Activated CD8-positive, alpha-beta memory T cell treated with anti-CD3 and anti-CD28 coated beads, Interleukin-2, amount 10 ng/mL, durations not matched to agents 7 days and 5 days (primary cell): ENCODE results near the gene BICRA. TPM values are rescaled to one million over a fixed set of nuclear protein-coding genes. Genes with fewer than 3 reads are reported as not detected.
A peak's percentile ranks its signal among the peaks of the same experiment; 100 is the strongest.

Experiments
- ATAC-seq: fragments of 150-1000 bp; cut with Tn5 transposase; one replicate; pipeline ENCODE4 v1.10.0; 2021; ENCODE audit warnings: moderate library complexity
- CTCF ChIA-PET: fragments of 350-600 bp; sonication (Branson Sonifier 250); formaldehyde crosslinking; loops from one replicate; lab custom pipeline; 2021; ENCODE audit warnings: antibody characterized with exemption; lab: Charles Lee
- DNase-seq: peaks from one replicate; pipeline ENCODE4 v3.0.0-alpha.2; 2020
- H3K27ac Mint-ChIP-seq: one replicate; pipeline ENCODE4 v1.8.0; 2021; ENCODE audit warnings: mild to moderate bottlenecking, mixed read lengths
- H3K27me3 Mint-ChIP-seq: one replicate; pipeline ENCODE4 v1.8.0; 2021; ENCODE audit warnings: mixed read lengths
- H3K36me3 Mint-ChIP-seq: one replicate; pipeline ENCODE4 v1.8.0; 2021; ENCODE audit warnings: mild to moderate bottlenecking, mixed read lengths
- H3K4me1 Mint-ChIP-seq: one replicate; pipeline ENCODE4 v1.8.0; 2021; ENCODE audit warnings: mixed read lengths
- H3K4me3 Mint-ChIP-seq: one replicate; pipeline ENCODE4 v1.8.0; 2021; ENCODE audit warnings: mild to moderate bottlenecking, moderate library complexity, mixed read lengths
- H3K9me3 Mint-ChIP-seq: one replicate; pipeline ENCODE4 v1.8.0; 2022; ENCODE audit warnings: low read depth, mixed read lengths
- total RNA-seq, 2 experiments: library from RNA; stranded (reverse); gene quantifications; one replicate each; pipeline ENCODE4 v1.2.3, GENCODE V29; 2021

Gene BICRA
- total RNA-seq, 2 experiments from 2014 or later = 16.6 to 20.7 TPM

DNA sequence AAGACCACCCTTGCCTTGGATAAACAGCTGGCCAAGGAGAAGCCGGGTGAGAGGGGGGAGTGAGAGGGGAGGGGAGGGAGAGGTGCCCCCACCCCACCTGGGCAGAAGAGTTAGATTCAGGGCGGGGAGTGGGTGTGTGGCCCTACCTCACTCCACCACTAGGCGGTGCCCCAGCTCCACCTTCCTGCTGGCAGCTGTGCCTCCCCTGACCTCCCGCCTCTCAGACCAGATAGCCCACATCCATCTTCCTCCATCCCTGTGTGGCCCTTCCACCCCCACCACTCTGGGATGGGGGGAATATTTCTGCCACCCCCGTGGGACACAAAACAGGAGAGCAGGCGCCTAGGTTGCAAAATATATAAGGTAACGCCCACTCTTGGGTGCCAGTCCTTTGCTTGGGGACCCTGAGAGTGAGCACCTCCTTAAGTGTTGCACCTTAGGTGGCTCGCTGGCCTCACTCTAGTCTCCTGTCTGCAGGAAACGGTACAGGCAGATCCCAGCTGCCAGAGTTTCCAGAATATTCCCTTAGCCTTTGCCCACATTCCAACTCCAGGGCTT is 90.5 kb downstream of the BICRA start:
- ATAC-seq = peak; percentile 54
- H3K27ac Mint-ChIP-seq = no peak overlapping the region
- H3K4me1 Mint-ChIP-seq = peaks cover 2% of the 10 kb centered on the region
- peak; percentile 62 for DNase-seq
- H3K9me3 Mint-ChIP-seq = no peaks in the 10 kb centered on the region
- H3K36me3 Mint-ChIP-seq = peaks cover 2% of the 10 kb centered on the region
- no peak overlapping the region for H3K4me3 Mint-ChIP-seq
- no peaks in the 10 kb centered on the region for H3K27me3 Mint-ChIP-seq
- CTCF ChIA-PET = interaction anchor here (0.6 to 19.1 kb wide), 20 partner anchors 8 to 391 kb away, joined by 3 to 408 read pairs (median 5); partner anchors contain the start of genes EHD2, KPTN and NAPA

DNA sequence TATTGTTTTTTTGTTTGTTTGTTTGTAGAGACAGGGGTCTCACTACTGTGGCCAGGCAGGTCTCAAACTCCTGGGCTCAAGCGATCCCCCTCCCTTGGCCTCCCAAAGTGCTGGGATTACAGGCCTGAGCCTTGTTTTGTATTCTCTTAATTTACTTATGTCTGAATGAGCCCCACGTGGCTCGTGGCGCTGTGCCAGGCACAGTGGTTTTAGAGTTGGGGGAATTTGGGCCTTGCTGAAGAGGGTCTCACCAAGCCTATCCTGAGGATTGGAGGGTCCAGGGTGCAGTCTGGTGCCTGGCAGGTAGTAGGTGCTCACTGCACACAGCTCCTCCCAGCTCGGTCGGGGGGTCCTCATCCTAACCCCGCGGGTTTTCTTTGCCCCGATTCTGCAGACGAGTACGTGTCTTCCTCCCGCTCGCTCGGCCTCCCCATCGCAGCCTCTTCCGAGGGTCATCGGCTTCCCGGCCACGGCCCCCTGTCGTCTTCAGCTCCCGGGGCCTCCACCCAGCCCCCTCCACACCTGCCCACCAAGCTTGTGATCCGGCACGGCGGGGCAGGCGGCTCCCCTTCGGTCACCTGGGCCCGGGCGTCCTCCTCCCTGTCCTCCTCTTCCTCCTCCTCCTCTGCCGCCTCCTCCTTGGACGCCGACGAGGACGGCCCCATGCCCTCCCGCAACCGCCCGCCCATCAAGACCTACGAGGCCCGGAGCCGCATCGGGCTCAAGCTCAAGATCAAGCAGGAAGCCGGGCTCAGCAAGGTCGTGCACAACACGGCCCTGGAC is 92.2 kb downstream of the BICRA start:
- CTCF ChIA-PET = interaction anchor here (1.0 to 19.1 kb wide), 2 partner anchors 266 to 310 kb away, joined by 3 to 408 read pairs; no protein-coding TSS in a partner anchor
- H3K36me3 Mint-ChIP-seq = peaks cover 2% of the 10 kb centered on the region
- H3K4me3 Mint-ChIP-seq = no peak overlapping the region
- no peak overlapping the region for H3K27ac Mint-ChIP-seq
- DNase-seq (no peak), ATAC-seq (no peak)
- H3K9me3 Mint-ChIP-seq = no peaks in the 10 kb centered on the region
- H3K4me1 Mint-ChIP-seq = peaks cover 2% of the 10 kb centered on the region
- H3K27me3 Mint-ChIP-seq = no peaks in the 10 kb centered on the region

DNA sequence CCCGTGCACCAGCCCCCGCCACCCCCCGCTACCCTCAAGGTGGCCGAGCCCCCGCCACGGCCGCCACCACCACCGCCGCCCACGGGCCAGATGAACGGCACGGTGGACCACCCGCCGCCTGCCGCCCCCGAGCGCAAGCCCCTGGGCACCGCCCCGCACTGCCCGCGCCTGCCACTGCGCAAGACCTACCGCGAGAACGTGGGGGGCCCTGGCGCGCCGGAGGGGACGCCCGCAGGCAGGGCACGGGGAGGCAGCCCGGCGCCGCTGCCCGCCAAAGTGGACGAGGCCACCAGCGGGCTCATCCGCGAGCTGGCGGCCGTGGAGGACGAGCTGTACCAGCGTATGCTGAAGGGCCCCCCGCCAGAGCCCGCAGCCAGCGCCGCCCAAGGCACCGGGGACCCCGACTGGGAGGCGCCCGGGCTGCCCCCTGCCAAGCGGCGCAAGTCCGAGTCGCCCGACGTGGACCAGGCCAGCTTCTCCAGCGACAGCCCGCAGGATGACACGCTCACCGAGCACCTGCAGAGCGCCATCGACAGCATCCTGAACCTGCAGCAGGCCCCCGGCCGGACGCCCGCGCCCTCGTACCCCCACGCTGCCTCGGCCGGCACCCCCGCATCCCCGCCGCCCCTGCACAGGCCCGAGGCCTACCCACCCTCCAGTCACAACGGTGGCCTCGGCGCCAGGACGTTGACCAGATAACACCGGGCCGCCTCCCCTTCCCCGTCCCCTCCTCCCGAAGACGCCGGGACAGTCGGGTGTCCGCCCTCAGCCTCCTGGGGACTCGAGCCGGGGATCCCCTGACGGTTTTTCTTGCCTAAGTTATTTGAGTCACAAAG is 93.0 kb downstream of the BICRA start:
- no peak for ATAC-seq
- Mint-ChIP-seq H3K27ac (no peak overlapping the region), H3K4me3 (no peak overlapping the region), H3K9me3 (no peaks in the 10 kb centered on the region), H3K4me1 (peaks cover 2% of the 10 kb centered on the region), H3K36me3 (peaks cover 2% of the 10 kb centered on the region), H3K27me3 (no peaks in the 10 kb centered on the region)
- no peak for DNase-seq
- CTCF ChIA-PET = interaction anchor here (1.0 to 19.1 kb wide), 2 partner anchors 267 to 310 kb away, joined by 3 to 408 read pairs; no protein-coding TSS in a partner anchor

DNA sequence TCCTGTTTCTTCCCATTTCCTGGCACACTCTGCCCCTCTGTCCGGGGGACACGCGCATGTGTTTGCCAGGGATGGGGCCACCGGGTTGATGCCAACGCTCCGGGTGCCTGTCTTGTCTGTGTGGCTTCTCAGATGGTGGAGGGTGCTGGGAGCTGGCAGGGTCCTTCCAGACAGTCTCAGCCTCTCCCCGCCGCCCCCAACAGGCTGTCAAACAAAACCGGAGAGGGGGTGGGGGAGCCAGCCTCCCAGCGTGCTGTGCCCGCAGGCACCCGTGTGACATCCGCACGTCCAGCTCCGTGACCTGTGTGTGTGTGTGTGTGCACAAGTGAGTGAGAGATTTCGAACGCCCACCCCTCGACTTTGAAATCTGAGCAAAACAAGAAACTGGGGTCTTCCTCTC is 93.7 kb downstream of the BICRA start:
- Mint-ChIP-seq H3K36me3 (peaks cover 2% of the 10 kb centered on the region), H3K4me3 (no peak overlapping the region), H3K27me3 (peaks cover 4% of the 10 kb centered on the region), H3K4me1 (peaks cover 2% of the 10 kb centered on the region), H3K27ac (no peak overlapping the region), H3K9me3 (no peaks in the 10 kb centered on the region)
- CTCF ChIA-PET = interaction anchor here (0.6 to 19.1 kb wide), 2 partner anchors 268 to 399 kb away, joined by 3 to 408 read pairs; no protein-coding TSS in a partner anchor
- no peak for DNase-seq
- no peak for ATAC-seq

DNA sequence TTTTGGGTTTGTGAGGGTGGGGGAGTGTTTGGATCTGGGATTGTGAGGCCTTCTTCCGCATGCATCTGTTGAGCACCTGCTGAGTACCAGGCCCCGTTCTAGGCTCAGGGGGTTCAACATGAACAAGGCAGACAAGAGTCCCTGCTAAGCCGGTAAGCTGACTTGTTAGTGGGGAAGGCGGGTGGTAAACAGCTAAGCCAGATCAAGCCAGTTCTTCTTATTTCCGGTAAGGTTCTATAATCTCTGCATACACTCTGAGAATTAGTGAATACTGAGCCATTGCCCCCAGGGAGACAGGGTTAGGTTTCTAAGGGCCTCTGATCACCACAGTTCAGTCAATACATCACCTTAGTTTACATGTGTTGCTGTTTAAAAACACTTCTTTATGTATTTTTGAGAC is 94.4 kb downstream of the BICRA start:
- H3K27me3 Mint-ChIP-seq = peaks cover 4% of the 10 kb centered on the region
- DNase-seq (no peak), ATAC-seq (no peak)
- H3K27ac Mint-ChIP-seq = no peak overlapping the region
- CTCF ChIA-PET = interaction anchor here (0.6 to 19.1 kb wide), 4 partner anchors 10 to 268 kb away, joined by 3 to 408 read pairs (median 8); partner anchors contain the start of genes EHD2 and KPTN
- no peaks in the 10 kb centered on the region for H3K4me1 Mint-ChIP-seq
- H3K4me3 Mint-ChIP-seq = no peak overlapping the region
- peaks cover under 1% of the 10 kb centered on the region for H3K36me3 Mint-ChIP-seq
- H3K9me3 Mint-ChIP-seq = no peaks in the 10 kb centered on the region

DNA sequence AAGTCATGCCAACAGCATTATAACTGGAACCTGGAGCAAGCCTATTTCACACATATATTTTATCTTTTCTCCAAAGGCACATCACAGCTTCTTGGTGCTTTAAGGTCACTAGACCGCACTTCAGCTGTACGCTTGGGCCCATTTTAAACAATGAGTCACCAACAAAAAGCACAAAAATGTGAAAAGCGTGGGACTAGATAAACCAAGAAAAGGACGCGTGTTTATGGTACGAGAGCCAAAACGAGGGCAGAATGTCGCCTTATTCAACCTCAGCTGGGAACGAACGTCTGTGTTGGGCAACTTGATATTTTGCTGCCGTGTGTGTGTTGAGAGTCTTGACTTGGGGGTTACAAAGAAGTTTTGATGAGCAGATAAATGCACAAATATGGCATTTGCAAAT is 95.1 kb downstream of the BICRA start:
- H3K9me3 Mint-ChIP-seq = no peaks in the 10 kb centered on the region
- no peak overlapping the region for H3K4me3 Mint-ChIP-seq
- DNase-seq (no peak), ATAC-seq (no peak)
- peaks cover 4% of the 10 kb centered on the region for H3K27me3 Mint-ChIP-seq
- CTCF ChIA-PET = interaction anchor here (0.6 to 19.1 kb wide), 6 partner anchors 9 to 420 kb away, joined by 3 to 408 read pairs (median 4); partner anchors contain the start of genes EHD2 and KPTN
- H3K27ac Mint-ChIP-seq = no peak overlapping the region
- no peaks in the 10 kb centered on the region for H3K4me1 Mint-ChIP-seq
- H3K36me3 Mint-ChIP-seq = no peaks in the 10 kb centered on the region

DNA sequence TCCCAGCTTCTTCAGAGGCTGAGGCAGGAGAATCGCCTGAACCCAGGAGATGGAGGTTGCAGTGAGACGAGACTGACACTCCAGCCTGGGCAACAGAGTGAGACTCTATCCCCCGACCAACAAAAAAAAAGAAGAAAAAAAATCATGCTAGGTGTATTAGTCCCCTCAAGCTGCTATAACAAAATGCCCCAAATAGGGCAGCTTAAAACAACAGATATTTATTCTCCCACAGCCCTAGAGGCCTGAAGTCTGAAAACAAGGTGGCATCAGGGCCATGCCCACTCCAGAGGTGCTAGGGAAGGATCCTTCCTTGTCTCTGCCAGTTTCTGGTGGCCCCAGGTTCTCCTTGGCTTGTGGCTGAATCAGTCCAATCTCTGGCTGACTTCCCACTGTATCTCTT is 95.7 kb downstream of the BICRA start:
- H3K4me3 Mint-ChIP-seq = no peak overlapping the region
- no peaks in the 10 kb centered on the region for H3K36me3 Mint-ChIP-seq
- H3K4me1 Mint-ChIP-seq = no peaks in the 10 kb centered on the region
- DNase-seq = no peak
- peaks cover 4% of the 10 kb centered on the region for H3K27me3 Mint-ChIP-seq
- no peak overlapping the region for H3K27ac Mint-ChIP-seq
- no peaks in the 10 kb centered on the region for H3K9me3 Mint-ChIP-seq
- CTCF ChIA-PET = interaction anchor here (1.3 to 19.1 kb wide), 4 partner anchors 9 to 420 kb away, joined by 4 to 408 read pairs (median 8); partner anchors contain the start of gene EHD2
- no peak for ATAC-seq

DNA sequence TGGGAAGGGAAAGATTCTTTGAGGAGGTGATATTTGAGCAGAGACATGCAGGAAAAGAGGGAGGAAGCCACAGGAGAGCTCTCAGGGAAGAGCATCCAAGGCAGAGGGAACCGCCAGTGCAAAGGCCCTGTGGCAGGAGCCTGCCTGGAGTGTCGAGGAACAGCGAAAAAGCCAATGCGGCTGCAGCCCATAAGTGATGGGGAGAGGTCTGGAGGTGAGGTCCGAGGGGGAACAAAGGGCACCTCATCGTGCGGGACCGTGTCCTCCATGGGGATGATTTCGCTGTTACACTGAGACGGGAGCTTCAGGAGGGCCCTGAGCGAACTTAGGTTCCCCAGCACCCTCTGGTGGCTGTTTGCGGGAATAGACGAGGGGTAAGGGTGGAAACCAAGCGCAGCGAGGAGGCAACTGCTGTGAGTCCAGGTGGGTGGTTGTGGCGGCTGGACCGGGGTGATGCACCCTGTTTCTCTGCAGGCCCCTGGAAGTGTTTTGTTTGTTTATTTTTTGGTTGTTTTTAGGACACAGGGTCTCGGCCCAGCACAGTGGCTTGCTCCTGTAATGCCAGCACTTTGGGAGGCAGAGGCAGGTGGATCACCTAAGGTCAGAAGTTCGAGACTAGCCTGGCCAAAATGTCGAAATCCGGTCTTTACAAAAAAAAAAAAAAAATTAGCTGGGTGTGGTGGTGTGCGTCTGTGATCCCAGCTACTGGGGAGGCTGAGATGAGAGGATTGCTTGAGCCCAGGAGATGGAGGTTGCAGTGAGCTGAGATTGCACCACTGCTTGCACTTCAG is 98.4 kb downstream of the BICRA start:
- Mint-ChIP-seq H3K27ac (no peak overlapping the region), H3K4me1 (no peaks in the 10 kb centered on the region), H3K4me3 (no peak overlapping the region), H3K36me3 (no peaks in the 10 kb centered on the region), H3K27me3 (peaks cover 8% of the 10 kb centered on the region), H3K9me3 (no peaks in the 10 kb centered on the region)
- peak; percentile 95 for ATAC-seq
- peak; percentile 85 for DNase-seq
- CTCF ChIA-PET = interaction anchor here (0.6 to 19.1 kb wide), 37 partner anchors 9 to 412 kb away, joined by 3 to 408 read pairs (median 4); partner anchors contain the start of genes DHX34, KPTN and NAPA

DNA sequence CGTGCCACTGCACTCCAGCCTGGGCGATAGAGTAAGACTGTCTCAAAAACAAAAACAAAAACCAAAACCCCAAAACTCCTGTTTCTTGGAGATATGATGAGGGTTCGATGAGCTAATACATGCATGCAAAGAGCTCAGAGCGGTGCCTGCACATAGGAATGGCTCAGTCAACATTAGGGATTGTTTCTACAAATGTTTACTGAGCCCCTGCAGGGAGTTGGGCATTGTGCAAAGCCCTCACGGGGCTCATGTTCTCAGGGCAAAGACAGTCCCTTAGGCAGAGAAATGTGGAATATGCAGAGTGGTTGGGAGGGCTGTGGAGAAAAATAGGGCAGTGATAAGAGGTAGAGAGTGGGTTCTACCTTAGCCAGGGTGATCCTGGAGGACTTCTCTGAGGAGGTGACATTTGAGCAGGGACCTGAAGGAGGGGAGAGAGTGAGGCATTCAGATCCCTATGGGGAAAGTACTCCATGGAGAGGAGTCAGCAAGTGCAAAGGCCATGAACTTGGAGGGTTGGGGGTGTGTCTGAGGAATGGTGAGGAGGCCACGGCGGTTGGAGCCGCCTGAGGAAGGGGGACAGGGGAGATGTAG is 102.8 kb downstream of the BICRA start:
- H3K36me3 Mint-ChIP-seq = no peaks in the 10 kb centered on the region
- ATAC-seq = no peak
- no peaks in the 10 kb centered on the region for H3K9me3 Mint-ChIP-seq
- H3K27ac Mint-ChIP-seq = no peak overlapping the region
- DNase-seq = no peak
- peaks cover 30% of the 10 kb centered on the region for H3K27me3 Mint-ChIP-seq
- CTCF ChIA-PET = interaction anchor here (1.0 to 19.1 kb wide), 11 partner anchors 12 to 277 kb away, joined by 3 to 408 read pairs (median 5); partner anchors contain the start of genes KPTN and NOP53
- H3K4me1 Mint-ChIP-seq = peaks cover 2% of the 10 kb centered on the region
- no peak overlapping the region for H3K4me3 Mint-ChIP-seq

DNA sequence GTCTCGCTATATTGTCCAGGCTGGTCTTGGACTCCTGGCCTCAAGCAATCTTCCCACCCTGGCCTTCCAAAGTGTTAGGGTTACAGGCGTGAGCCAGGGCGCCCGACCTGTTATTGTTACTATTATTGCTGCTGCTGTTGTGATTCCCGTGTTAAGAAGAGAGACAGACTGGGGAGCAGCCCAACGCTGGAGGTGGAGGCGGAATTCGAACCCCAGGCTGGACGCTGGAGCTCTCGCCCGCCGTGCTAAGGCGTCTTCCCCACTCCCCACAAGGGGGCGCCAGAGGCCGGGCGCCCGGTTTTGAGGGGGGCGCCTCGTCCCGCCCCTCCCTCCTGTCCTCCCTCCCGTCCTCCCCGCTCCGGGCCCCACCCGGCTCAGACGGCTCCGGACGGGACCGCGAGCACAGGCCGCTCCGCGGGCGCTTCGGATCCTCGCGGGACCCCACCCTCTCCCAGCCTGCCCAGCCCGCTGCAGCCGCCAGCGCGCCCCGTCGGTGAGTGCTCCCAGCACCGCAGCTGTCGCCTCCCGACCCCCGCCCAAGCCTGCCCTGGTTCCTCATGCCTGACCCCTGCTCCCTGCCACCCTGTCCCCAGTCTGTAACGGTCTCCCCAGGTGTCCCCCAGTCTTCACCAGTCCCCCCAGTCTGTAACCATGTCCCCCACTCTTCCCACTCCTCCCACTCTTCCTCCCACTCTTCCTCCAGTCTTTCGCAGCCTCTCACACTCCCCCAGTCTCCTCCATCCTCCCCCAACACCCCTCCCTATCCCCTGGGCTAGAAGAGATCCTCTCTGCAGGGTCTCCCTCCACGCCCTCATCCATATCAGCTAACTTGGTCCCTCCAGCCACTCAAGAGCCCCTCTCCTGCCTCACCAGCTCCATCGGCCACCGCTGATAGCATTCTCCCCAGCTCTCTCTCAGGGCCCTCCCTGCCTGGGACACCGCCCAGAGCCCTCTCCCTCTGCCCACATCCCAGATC is 104.4 kb downstream of the BICRA start, which contains the start of gene EHD2:
Gene EHD2 (plus strand): TSS at position 377 of the 976 bp plus-strand sequence. CDS start 3,191 bp downstream, outside the sequence.
- peak; percentile 45 for DNase-seq
- Mint-ChIP-seq H3K27ac (no peak within 1 kb of the TSS), H3K27me3 (peaks cover 27% of the 10 kb centered on the region), H3K4me3 (no peak within 1 kb of the TSS), H3K4me1 (peaks cover 2% of the 10 kb centered on the region), H3K9me3 (no peaks in the 10 kb centered on the region), H3K36me3 (no peaks in the 10 kb centered on the region)
- CTCF ChIA-PET = interaction anchor here (0.6 to 19.1 kb wide), 27 partner anchors 8 to 428 kb away, joined by 3 to 408 read pairs (median 5); partner anchors contain the start of genes KPTN and NOP53
- peak; percentile 70 for ATAC-seq

DNA sequence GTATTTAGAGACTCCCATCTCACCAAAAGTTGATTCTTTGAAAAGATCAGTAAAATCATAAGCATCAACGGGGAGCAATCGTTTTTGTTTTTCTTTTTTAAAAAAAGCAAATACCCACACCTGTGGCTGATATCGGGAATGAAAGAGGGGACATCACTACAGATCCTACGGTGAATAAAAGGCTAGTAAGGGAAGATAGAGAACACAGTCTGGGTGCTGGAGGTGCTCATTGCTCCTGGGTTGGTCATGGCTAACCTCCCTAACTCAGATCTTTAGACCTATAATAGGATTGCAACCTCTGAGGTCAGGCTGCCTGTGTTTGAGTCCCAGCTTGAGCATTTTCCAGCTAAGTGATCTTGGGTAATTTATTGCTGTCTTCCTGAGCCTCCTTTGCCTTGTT is 105.4 kb downstream of the BICRA start:
- H3K9me3 Mint-ChIP-seq = no peaks in the 10 kb centered on the region
- H3K4me1 Mint-ChIP-seq = peaks cover 2% of the 10 kb centered on the region
- peaks cover 27% of the 10 kb centered on the region for H3K27me3 Mint-ChIP-seq
- H3K4me3 Mint-ChIP-seq = no peak overlapping the region
- no peaks in the 10 kb centered on the region for H3K36me3 Mint-ChIP-seq
- no peak overlapping the region for H3K27ac Mint-ChIP-seq
- ATAC-seq (no peak), DNase-seq (no peak)
- CTCF ChIA-PET = interaction anchor here (0.8 to 5.6 kb wide), 5 partner anchors 9 to 73 kb away, joined by 3 to 51 read pairs (median 13); partner anchors contain the start of gene NOP53
